ENCODE measurements around the gene PRKD2.

DNA sequence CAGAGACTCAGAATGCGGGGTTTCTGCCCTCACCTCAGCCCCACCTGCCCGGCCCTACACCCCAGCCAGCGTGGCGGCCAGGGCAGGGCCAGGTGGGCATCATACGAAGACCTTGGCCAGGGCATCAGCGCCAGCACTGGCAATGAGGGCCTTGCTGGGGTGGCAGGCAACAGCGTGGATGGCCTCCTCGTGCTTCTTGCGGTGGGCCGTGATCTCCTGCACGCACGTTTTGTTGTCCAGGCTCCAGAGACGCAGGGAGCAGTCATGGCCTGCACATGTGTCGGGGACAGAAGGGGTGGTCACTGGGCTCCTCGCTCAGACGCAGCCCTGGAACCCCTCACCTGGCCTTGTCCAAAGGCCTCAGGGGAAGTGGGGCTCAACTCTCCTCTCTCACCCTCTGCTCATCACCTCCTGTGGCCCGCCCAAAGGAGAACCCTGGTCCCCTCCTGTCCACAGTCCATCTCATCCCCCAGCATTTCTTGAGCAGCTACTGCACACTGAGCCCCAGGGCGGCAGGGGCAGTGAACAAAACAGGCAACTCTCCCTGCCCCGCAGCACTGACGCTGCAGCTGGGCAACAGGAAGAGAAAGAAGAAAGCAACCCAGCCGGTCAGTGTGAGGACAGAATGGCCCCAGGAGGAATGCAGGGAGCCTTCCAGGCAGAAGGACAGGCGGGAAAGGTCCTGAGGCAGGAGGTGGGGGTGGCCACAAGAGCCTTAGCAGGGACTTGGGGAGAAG is 3.8 kb upstream of the PRKD2 start:
- no peak for TF ChIP-seq POLR2AphosphoS5 (IDR thresholded peaks at IDR 0.05; ENCODE audit: borderline replicate concordance, low read depth, low read length)
- TF ChIP-seq EZH2 (IDR thresholded peaks at IDR 0.05) = no peak
- TF ChIP-seq FOXP2 (optimal IDR thresholded peaks at IDR 0.05; ENCODE audit: control extremely low read depth, extremely low read length, insufficient read depth) = no peak
